Measurements from ENCODE around the gene POU3F1. TPM values are rescaled to one million over a fixed set of nuclear protein-coding genes. Genes with fewer than 3 reads are reported as not detected.

Gene POU3F1
- not detected in 2 replicates for total RNA-seq

DNA sequence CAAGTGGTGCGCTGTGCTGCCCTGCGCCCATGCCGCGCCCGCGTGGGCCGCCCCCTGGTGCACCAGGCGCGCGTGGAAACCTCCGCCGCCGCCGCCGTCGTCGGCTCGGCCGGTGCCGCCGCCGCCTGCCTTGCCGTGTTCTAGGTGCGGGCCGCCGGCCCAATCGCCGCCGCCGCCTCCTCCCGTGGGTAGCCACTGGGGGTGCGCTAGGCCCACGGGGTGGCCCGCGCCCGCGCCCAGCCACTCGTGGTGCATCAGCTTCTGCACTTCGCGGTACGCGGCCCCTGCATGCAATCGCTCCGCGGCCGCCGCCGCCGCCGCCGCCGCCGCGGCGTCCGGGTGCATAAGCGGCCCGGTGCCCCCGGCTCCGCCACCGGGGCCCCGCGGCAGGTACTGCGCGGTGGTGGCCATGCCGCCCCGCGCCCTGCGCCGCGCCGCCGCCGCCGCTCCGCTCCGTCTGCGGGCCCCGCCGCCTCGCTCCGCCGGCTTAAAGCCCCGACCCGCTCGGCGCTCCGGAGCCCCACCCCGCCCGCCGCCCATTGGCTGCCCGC, at the start of gene POU3F1:
Gene POU3F1, minus strand, starts transcription at position 461 of the 551 bp plus-strand sequence. Its CDS starts 50 bp downstream, at position 411.

DNA sequence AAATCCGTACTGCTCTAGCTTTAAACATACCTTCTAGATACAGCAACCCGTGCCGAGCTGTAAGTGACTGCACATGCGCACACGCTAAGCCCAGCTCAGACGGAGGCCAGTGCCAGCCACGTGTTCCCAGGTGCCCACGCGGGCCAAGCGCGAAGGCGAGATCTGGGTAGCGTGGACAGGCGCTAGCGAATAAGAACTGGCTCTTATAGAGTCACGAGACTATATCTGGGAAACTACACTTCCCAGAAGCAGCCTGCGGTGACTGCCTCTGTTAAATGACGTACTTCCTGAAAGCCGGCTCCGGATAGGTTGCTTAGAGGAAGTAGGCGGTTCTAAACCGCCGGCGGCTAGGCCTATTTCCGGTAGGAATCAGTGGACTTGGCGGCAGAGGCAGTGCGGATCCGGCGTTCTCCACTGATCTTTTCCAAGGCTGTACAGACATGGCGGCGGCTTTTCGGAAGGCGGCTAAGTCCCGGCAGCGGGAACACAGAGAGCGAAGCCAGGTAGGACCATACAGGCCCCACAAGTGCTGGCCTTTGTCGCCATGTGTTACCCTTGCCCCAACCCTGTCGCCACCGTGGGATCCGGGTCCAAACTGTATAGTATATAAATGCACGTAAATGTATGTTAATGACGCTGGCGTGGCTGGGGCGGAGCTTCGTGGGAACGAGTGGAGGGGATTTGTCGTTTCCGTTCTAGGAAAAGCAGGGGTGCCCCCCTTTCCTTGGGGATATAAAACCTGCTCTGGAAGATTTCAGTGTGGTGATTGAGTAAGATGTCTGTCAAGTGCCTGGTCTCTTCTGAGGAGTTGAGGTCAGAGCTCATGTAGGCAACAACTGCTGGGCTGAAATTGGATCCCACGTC, 34.0 kb downstream of the POU3F1 start, which contains the start of gene UTP11:
Gene UTP11, plus strand, starts transcription at position 372 of the 864 bp plus-strand sequence. Its CDS starts 69 bp downstream, at position 441.

DNA sequence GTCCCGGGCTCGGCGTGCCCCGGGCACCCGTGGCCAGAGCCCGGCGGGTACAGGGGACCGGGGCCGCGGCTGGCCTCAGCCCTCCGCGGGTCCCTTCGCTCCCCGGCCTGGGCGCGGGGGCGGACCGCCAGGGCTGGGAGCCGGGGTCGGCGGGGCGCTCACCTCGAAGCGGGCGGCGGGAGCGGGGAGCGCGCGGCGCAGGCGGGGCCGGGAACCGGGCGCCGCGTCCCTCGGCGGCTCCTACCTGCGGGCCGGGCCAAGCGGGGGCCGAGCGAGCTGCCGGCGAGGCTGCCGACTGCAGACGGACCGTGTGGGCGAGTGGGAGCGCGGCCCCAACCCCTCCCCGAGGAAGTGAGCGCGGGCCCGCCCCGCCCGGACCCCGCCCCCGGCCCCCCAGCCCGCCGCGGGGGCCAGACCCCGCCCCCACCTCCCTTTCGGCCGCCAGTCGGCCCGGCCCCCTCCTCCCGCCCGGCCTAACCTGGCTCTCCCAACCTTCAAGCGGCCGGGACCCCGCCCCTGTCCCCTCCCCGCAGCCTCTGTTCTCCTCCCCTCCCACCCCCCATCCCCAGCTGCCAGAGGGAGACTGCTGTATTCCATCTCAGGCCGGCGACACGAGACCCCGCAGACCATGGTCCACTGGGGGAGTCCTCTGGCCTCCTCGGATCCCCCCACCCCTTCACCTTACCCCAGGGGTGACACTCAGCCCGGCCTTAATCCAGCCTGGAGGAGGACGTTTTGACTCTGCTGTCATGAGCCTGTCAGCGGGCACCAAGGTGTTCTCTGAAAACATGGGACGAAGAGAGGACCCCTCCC, 41.2 kb downstream of the POU3F1 start, which contains the start of gene FHL3:
Gene FHL3, minus strand, starts transcription at position 320 of the 813 bp plus-strand sequence. CDS start 6,102 bp downstream, outside the sequence.

Other genes with a start within 250 kb of the POU3F1 start
- gene C1orf122, start 239.0 kb downstream of the POU3F1 start, total RNA-seq = 61.5 and 91.7 TPM in 2 replicates
- gene YRDC, start 238.6 kb downstream of the POU3F1 start, total RNA-seq = 17.0 and 18.3 TPM in 2 replicates
- gene MTF1, start 187.2 kb downstream of the POU3F1 start, total RNA-seq = 1.7 and 1.8 TPM in 2 replicates
- gene INPP5B, start 99.7 kb downstream of the POU3F1 start, total RNA-seq = 19.7 and 21.9 TPM in 2 replicates
- gene SF3A3, start 56.8 kb downstream of the POU3F1 start, total RNA-seq = 54.2 and 72.1 TPM in 2 replicates
- 55.3 and 59.4 TPM in 2 replicates for gene FHL3, start 41.3 kb downstream of the POU3F1 start, total RNA-seq
- gene UTP11, start 34.1 kb downstream of the POU3F1 start, total RNA-seq = 37.2 and 48.9 TPM in 2 replicates